ENCODE data around the gene STYK1.

- TF ChIP-seq CTCF (IDR thresholded peaks at IDR 0.05 in 2 of 3, conservative IDR thresholded peaks at IDR 0.05 in 1 of 3; ENCODE audit: control insufficient read depth in 2 of 3, extremely low read depth in 1 of 3, insufficient read depth in 1 of 3, low read depth in 3 of 3, low read length in 3 of 3): no peak
- no peak for TF ChIP-seq NFYB (IDR thresholded peaks at IDR 0.05; ENCODE audit: insufficient read depth, low read depth, low read length)
- TF ChIP-seq CBX3 (IDR thresholded peaks at IDR 0.05; ENCODE audit: borderline replicate concordance, low read depth): no peak
- TF ChIP-seq HDAC6 (IDR thresholded peaks at IDR 0.05; ENCODE audit: unreplicated experiment): no peak
- no peak for TF ChIP-seq YY1 (IDR thresholded peaks at IDR 0.05; ENCODE audit: low read depth, low read length)
- TF ChIP-seq BHLHE40 (IDR thresholded peaks at IDR 0.05; ENCODE audit: borderline replicate concordance in 1 of 2, low read depth in 2 of 2, low read length in 1 of 2): no peak
- TF ChIP-seq EP300 (IDR thresholded peaks at IDR 0.05; ENCODE audit: borderline replicate concordance in 1 of 2, control insufficient read depth in 1 of 2, low read depth in 2 of 2, low read length in 2 of 2): no peak
- TF ChIP-seq EZH2 (IDR thresholded peaks at IDR 0.05; ENCODE audit: borderline replicate concordance, control insufficient read depth, low read depth, low read length): no peak
- TF ChIP-seq POLR2AphosphoS5 (IDR thresholded peaks at IDR 0.05; ENCODE audit: low read length): no peak
- TF ChIP-seq ASH2L (IDR thresholded peaks at IDR 0.05; ENCODE audit: borderline replicate concordance, low read depth): no peak
- no peak for TF ChIP-seq EGR1 (IDR thresholded peaks at IDR 0.05; ENCODE audit: borderline replicate concordance in 1 of 2, low read depth in 2 of 2, low read length in 2 of 2)
- TF ChIP-seq CEBPB (IDR thresholded peaks at IDR 0.05; ENCODE audit: borderline replicate concordance in 1 of 2, low read depth in 2 of 2, low read length in 2 of 2): no peak
- TF ChIP-seq NFXL1 (IDR thresholded peaks at IDR 0.05; ENCODE audit: borderline replicate concordance): no peak
Measured at GRCh38 chr12:10618338-10618987, 55.4 kb downstream of the STYK1 start.

All from GM12878 (cell line).